DOHH2 (cell line): ENCODE data around the gene SCARB2.

Experiments
- H3F3A ChIP-seq: fragments of 200-600 bp; sonication (generic), shearing (Covaris generic); 2 replicates; pipeline ENCODE4 v1.6.0; 2016; ENCODE audit warnings: antibody characterized with exemption, mild to moderate bottlenecking; ENCODE audit not compliant: control insufficient read depth, insufficient read depth
- H3K27ac ChIP-seq: fragments of 200-600 bp; sonication (generic); 2 replicates; pipeline ENCODE4 v1.5.1; 2014; ENCODE audit warnings: low read depth, mild to moderate bottlenecking, low read length, moderate library complexity
- H3K27me3 ChIP-seq: fragments of 200-600 bp; sonication (generic); 2 replicates; pipeline ENCODE4 v1.6.1; 2014; ENCODE audit warnings: mild to moderate bottlenecking, low read length, mixed read lengths; ENCODE audit not compliant: control insufficient read depth
- H3K36me3 ChIP-seq: fragments of 200-600 bp; sonication (generic); 2 replicates; pipeline ENCODE4 v1.6.1; 2014; ENCODE audit warnings: mild to moderate bottlenecking, low read length, moderate library complexity, mixed read lengths; ENCODE audit not compliant: control insufficient read depth
- H3K4me1 ChIP-seq: fragments of 200-600 bp; sonication (generic); 2 replicates; pipeline ENCODE4 v1.6.1; 2014; ENCODE audit warnings: mild to moderate bottlenecking, low read length, mixed read lengths; ENCODE audit not compliant: control insufficient read depth
- H3K4me2 ChIP-seq: fragments of 200-600 bp; sonication (generic); 2 replicates; pipeline ENCODE4 v1.6.0; 2014; ENCODE audit warnings: mild to moderate bottlenecking, low read length, moderate library complexity
- H3K4me3 ChIP-seq: fragments of 200-600 bp; sonication (generic); 2 replicates; pipeline ENCODE4 v1.5.1; 2014; ENCODE audit warnings: mild to moderate bottlenecking, low read length, mixed read lengths
- H3K79me2 ChIP-seq: fragments of 200-600 bp; sonication (generic); 2 replicates; pipeline ENCODE4 v1.6.1; 2014; ENCODE audit warnings: mild to moderate bottlenecking, low read length, mixed read lengths; ENCODE audit not compliant: control insufficient read depth
- H3K9me2 ChIP-seq: fragments of 200-600 bp; sonication (generic); replicated peaks from 2 replicates; pipeline ENCODE4 v1.6.1; 2014; ENCODE audit warnings: mild to moderate bottlenecking, low read length, mixed read lengths; ENCODE audit not compliant: control insufficient read depth
- H3K9me3 ChIP-seq: fragments of 200-600 bp; sonication (generic); 2 replicates; pipeline ENCODE4 v1.6.1; 2014; ENCODE audit warnings: antibody characterized with exemption, low read length, mixed read lengths; ENCODE audit not compliant: control insufficient read depth, insufficient read depth
- H4K20me1 ChIP-seq: fragments of 200-600 bp; sonication (generic); 2 replicates; pipeline ENCODE4 v1.6.0; 2014; ENCODE audit warnings: low read depth, mild to moderate bottlenecking, antibody characterized with exemption, low read length, moderate library complexity; ENCODE audit not compliant: control insufficient read depth, insufficient read depth
- CTCF ChIP-seq: fragments of 200-600 bp; sonication (generic); IDR thresholded peaks from one replicate; pipeline ENCODE4 v1.5.1; 2014; ENCODE audit warnings: antibody characterized with exemption, mild to moderate bottlenecking, low read depth, low read length; ENCODE audit not compliant: poor library complexity, severe bottlenecking
- EZH2phosphoT487 ChIP-seq: fragments of 200-600 bp; sonication (generic); IDR thresholded peaks from 2 replicates; pipeline ENCODE4 v1.6.1; 2017; ENCODE audit warnings: borderline replicate concordance, mild to moderate bottlenecking, antibody characterized with exemption, low read length, moderate library complexity, mixed read lengths

Gene SCARB2

GRCh38 chr4:76251441-76252270 lies 38.0 kb upstream of the SCARB2 start, which contains the start of gene FAM47E:
Gene FAM47E, plus strand, starts transcription at chr4:76251721. Its CDS starts 26 bp downstream, at chr4:76251747.
- H3K4me1 ChIP-seq, result no peaks in the 10 kb centered on the region

GRCh38 chr4:76250962-76251361 lies 37.3 kb upstream of the SCARB2 start:
- Histone ChIP-seq H3K79me2 (no peaks in the 10 kb centered on the region), H3K9me3 (no peaks in the 10 kb centered on the region), H3K27me3 (no peaks in the 10 kb centered on the region), H3K27ac (no peak overlapping the region), H4K20me1 (no peaks in the 10 kb centered on the region), H3K4me3 (no peak overlapping the region), H3K4me2 (no peak overlapping the region), H3K9me2 (no peaks in the 10 kb centered on the region), H3K36me3 (no peaks in the 10 kb centered on the region), H3K4me1 (no peaks in the 10 kb centered on the region), H3F3A (no peaks in the 10 kb centered on the region)
- no peak for TF ChIP-seq EZH2phosphoT487
- TF ChIP-seq CTCF, result no peak

More at GRCh38 chr4:76251441-76252270, 38.0 kb upstream of the SCARB2 start, which contains the start of gene FAM47E:
- Histone ChIP-seq H3K4me3 (no peak within 1 kb of the TSS), H3K36me3 (no peaks in the 10 kb centered on the region), H3K9me3 (no peaks in the 10 kb centered on the region), H3F3A (no peaks in the 10 kb centered on the region), H3K27ac (no peak within 1 kb of the TSS), H4K20me1 (no peaks in the 10 kb centered on the region), H3K79me2 (no peaks in the 10 kb centered on the region), H3K27me3 (no peaks in the 10 kb centered on the region), H3K4me2 (no peak within 1 kb of the TSS), H3K9me2 (no peaks in the 10 kb centered on the region)
- TF ChIP-seq CTCF (no peak), EZH2phosphoT487 (no peak)

DNA sequence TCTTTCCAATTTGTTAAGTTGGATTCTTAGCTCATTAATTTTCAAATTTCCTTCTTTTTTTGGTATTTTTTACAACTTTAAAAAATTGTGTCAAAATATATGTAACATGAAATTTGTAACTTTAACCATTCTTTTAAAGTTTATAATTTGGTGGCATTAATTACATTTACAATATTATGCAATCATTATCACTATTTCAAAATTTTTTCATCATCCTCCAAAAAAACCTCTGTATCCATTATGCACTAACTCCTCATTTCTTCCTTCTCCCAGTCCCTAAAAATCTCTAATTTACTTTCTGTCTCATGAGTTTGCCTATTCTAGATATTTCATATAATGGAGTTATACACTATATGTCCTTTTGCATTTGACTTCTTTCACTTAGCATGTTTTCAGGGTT lies 33.2 kb upstream of the SCARB2 start:
- H3K4me1 ChIP-seq, result no peaks in the 10 kb centered on the region
- H3K79me2 ChIP-seq, result no peaks in the 10 kb centered on the region
- H3K4me3 ChIP-seq, result no peak overlapping the region
- H3K27me3 ChIP-seq, result no peaks in the 10 kb centered on the region
- TF ChIP-seq CTCF (no peak), EZH2phosphoT487 (no peak)
- H3K27ac ChIP-seq, result no peak overlapping the region
- H3K9me3 ChIP-seq, result no peaks in the 10 kb centered on the region
- H3K4me2 ChIP-seq, result no peak overlapping the region
- H3K9me2 ChIP-seq, result no peaks in the 10 kb centered on the region
- no peaks in the 10 kb centered on the region for H4K20me1 ChIP-seq
- H3F3A ChIP-seq, result no peaks in the 10 kb centered on the region
- no peaks in the 10 kb centered on the region for H3K36me3 ChIP-seq
